HepG2 (cell line): Measurements from ENCODE around the gene UBE2L6. TPM values are rescaled to one million over a fixed set of nuclear protein-coding genes. Genes with fewer than 3 reads are reported as not detected.
A peak's percentile ranks its signal among the peaks of the same experiment; 100 is the strongest.

Source experiments
- ARID3A ChIP-seq: IDR thresholded peaks from 2 replicates; pipeline ENCODE4 v1.6.1; 2012; ENCODE audit warnings: low read depth, low read length, improper control_type of control experiment
- DDIT3 ChIP-seq: sonication (generic); formaldehyde crosslinking; IDR thresholded peaks from 2 replicates; pipeline ENCODE4 v1.4.0; 2020; ENCODE audit warnings: mild to moderate bottlenecking, missing genetic modification reagents
- HES4 ChIP-seq: sonication (generic); formaldehyde crosslinking; IDR thresholded peaks from 2 replicates; pipeline ENCODE4 v1.9.0; 2021; ENCODE audit warnings: mild to moderate bottlenecking, missing genetic modification reagents, borderline replicate concordance
- HNF1A ChIP-seq, 2 experiments: sonication (generic) in 1 of 2; formaldehyde crosslinking in 1 of 2; IDR thresholded peaks; 2 replicates each; pipeline versions ENCODE4 v1.4.0 to v1.6.1; 2016 to 2020; ENCODE audit warnings: borderline replicate concordance in 1 of 2, low read depth in 1 of 2, mild to moderate bottlenecking in 1 of 2, missing genetic modification reagents in 1 of 2
- IRF2 ChIP-seq: IDR thresholded peaks from 2 replicates; pipeline ENCODE4 v1.6.1; 2018; ENCODE audit warnings: missing genetic modification reagents, missing compliant biosample characterization
- JUNB ChIP-seq: sonication (generic); formaldehyde crosslinking; IDR thresholded peaks from 2 replicates; pipeline ENCODE4 v1.8.0; 2022; ENCODE audit warnings: missing genetic modification reagents, mild to moderate bottlenecking, borderline replicate concordance
- KDM2A ChIP-seq: sonication (generic); formaldehyde crosslinking; IDR thresholded peaks from 2 replicates; pipeline ENCODE4 v1.4.0; 2020; ENCODE audit warnings: low read depth, missing genetic modification reagents, borderline replicate concordance
- NAIF1 ChIP-seq: sonication (generic); formaldehyde crosslinking; IDR thresholded peaks from 2 replicates; pipeline ENCODE4 v1.5.0; 2020; ENCODE audit warnings: mild to moderate bottlenecking, missing genetic modification reagents, borderline replicate concordance
- NFYC ChIP-seq: IDR thresholded peaks from 2 replicates; pipeline ENCODE4 v1.6.1; 2016; ENCODE audit warnings: missing genetic modification reagents, missing compliant biosample characterization
- PATZ1 ChIP-seq: sonication (generic); formaldehyde crosslinking; IDR thresholded peaks from 2 replicates; pipeline ENCODE4 v1.4.0; 2020; ENCODE audit warnings: missing genetic modification reagents
- PHF8 ChIP-seq: sonication (generic); formaldehyde crosslinking; IDR thresholded peaks from 2 replicates; pipeline ENCODE4 v1.5.0; 2020; ENCODE audit warnings: missing genetic modification reagents
- PLRG1 ChIP-seq: fragments of 450-650 bp; conservative IDR thresholded peaks from 2 replicates; pipeline ENCODE4 v1.6.1; 2016
- SALL1 ChIP-seq: sonication (generic); formaldehyde crosslinking; IDR thresholded peaks from 2 replicates; pipeline ENCODE4 v1.8.0; 2022; ENCODE audit warnings: mild to moderate bottlenecking, missing genetic modification reagents
- SOX13 ChIP-seq, 3 experiments: fragments of 450-650 bp in 1 of 3; sonication (generic) in 1 of 3; formaldehyde crosslinking in 1 of 3; IDR thresholded peaks in 2 of 3; conservative IDR thresholded peaks in 1 of 3; 2 replicates each; pipeline versions ENCODE4 v1.5.0 to v1.6.1; 2016 to 2020; ENCODE audit warnings: antibody characterized with exemption in 1 of 3, mild to moderate bottlenecking in 1 of 3, missing compliant biosample characterization in 1 of 3, missing genetic modification reagents in 1 of 3, moderate library complexity in 1 of 3
- U2AF1 ChIP-seq: fragments of 200-400 bp; formaldehyde crosslinking; optimal IDR thresholded peaks from 2 replicates; pipeline ENCODE3; 2017; ENCODE audit warnings: mild to moderate bottlenecking, low read depth, low read length
- XRCC5 ChIP-seq: fragments of 200-400 bp; formaldehyde crosslinking; optimal IDR thresholded peaks from 2 replicates; pipeline ENCODE3; 2017; ENCODE audit warnings: mild to moderate bottlenecking, low read length
- ZBTB21 ChIP-seq: sonication (generic); formaldehyde crosslinking; IDR thresholded peaks from 2 replicates; pipeline ENCODE4 v1.4.0; 2020; ENCODE audit warnings: missing genetic modification reagents
- ZBTB7A ChIP-seq: sonication (generic); formaldehyde crosslinking; IDR thresholded peaks from 2 replicates; pipeline ENCODE4 v1.8.0; 2022; ENCODE audit warnings: mild to moderate bottlenecking, missing genetic modification reagents
- ZFY ChIP-seq: sonication (generic); formaldehyde crosslinking; IDR thresholded peaks from 2 replicates; pipeline ENCODE4 v1.4.0; 2020; ENCODE audit warnings: missing genetic modification reagents
- ZMYM3 ChIP-seq: sonication (generic); formaldehyde crosslinking; IDR thresholded peaks from 2 replicates; pipeline ENCODE4 v1.5.1; 2020; ENCODE audit warnings: mild to moderate bottlenecking, missing genetic modification reagents
- ZNF329 ChIP-seq: sonication (generic); formaldehyde crosslinking; IDR thresholded peaks from 2 replicates; pipeline ENCODE4 v1.9.0; 2021; ENCODE audit warnings: low read depth, mild to moderate bottlenecking, missing genetic modification reagents
- ZNF331 ChIP-seq: sonication (generic); formaldehyde crosslinking; IDR thresholded peaks from 2 replicates; pipeline ENCODE4 v1.4.0; 2020; ENCODE audit warnings: missing genetic modification reagents
- ZNF354B ChIP-seq: sonication (generic); formaldehyde crosslinking; IDR thresholded peaks from 2 replicates; pipeline ENCODE4 v1.8.0; 2022; ENCODE audit warnings: mild to moderate bottlenecking, missing genetic modification reagents
- polyA plus RNA-seq, 8 experiments: library from polyadenylated mRNA; depleted of rRNA in 3 of 8; stranded (reverse) in 7 of 8; unstranded in 1 of 8; fragments of >200 nt; fragmentation: Illumina TruSeq in 4 of 8; extraction: Trizol in 4 of 8; gene quantifications; 2 replicates each; pipeline versions ENCODE4 v1.2.1 to v1.2.3, GENCODE V29; 2011 to 2016; ENCODE audit warnings: low read depth in 4 of 8, missing spikeins in 1 of 8, mixed read lengths in 1 of 8; ENCODE audit not compliant: insufficient read depth in 1 of 8
- total RNA-seq, 5 experiments: library from RNA; depleted of rRNA; stranded (reverse); fragments of >200 nt; fragmentation: Illumina TruSeq; extraction: Trizol; gene quantifications; 2 replicates each; pipeline ENCODE4 v1.2.3, GENCODE V29; 2016; ENCODE audit warnings: low read depth in 1 of 5

UBE2L6 gene
- total and polyA plus RNA-seq, 2 of the 13 experiments (the other 11 are each of a cell fraction or from before 2014, with no cell fraction given): 30.3 to 30.4 TPM

- TF ChIP-seq HNF1A (IDR thresholded peaks at IDR 0.05; ENCODE audit: low read depth) (no peak), HNF1A (CRISPR knock-in tag; IDR thresholded peaks at IDR 0.05; ENCODE audit: borderline replicate concordance) (no peak), ZBTB7A (CRISPR knock-in tag) (no peak), NAIF1 (CRISPR knock-in tag) (no peak), DDIT3 (CRISPR knock-in tag) (no peak), JUNB (no peak), XRCC5 (peak; percentile 49), NFYC (CRISPR knock-in tag) (no peak), ARID3A (no peak), PATZ1 (CRISPR knock-in tag) (no peak), KDM2A (CRISPR knock-in tag) (no peak), IRF2 (CRISPR knock-in tag) (peak; percentile 52; the same call in 1 of the 2 replicates), ZNF329 (CRISPR knock-in tag) (no peak), ZBTB21 (CRISPR knock-in tag) (no peak), ZNF354B (CRISPR knock-in tag) (no peak), ZFY (CRISPR knock-in tag) (no peak), SALL1 (CRISPR knock-in tag) (0 out of 2 replicates have a peak, but pooled peaks have one; percentile 11), U2AF1 (no peak), ZNF331 (CRISPR knock-in tag) (0 out of 2 replicates have a peak, but pooled peaks have one; percentile 38), SOX13 (IDR thresholded peaks at IDR 0.05) (no peak), SOX13 (CRISPR knock-in tag; conservative IDR thresholded peaks at IDR 0.05 in 1 of 2, IDR thresholded peaks at IDR 0.05 in 1 of 2) (peak in 1 of 2 experiments; percentile 35; a peak in 1 of 4 replicates), PHF8 (no peak), ZMYM3 (CRISPR knock-in tag) (no peak), HES4 (CRISPR knock-in tag) (no peak), PLRG1 (no peak)
These were observed 40.3 kb downstream of the UBE2L6 start (continued) for GRCh38 chr11:57527056-57527631.
